DMS53 (cell line): ENCODE data around the gene SCN9A.
"Not testable (repeated sequence)": the region's sequence is repeated elsewhere in the genome, so short reads cannot be mapped to it uniquely, and the experiment has no call there.

Experiments
- DNase-seq: peaks from one replicate; lab custom pipeline; 2025; lab: John Stamatoyannopoulos, UW

The SCN9A gene

DNA sequence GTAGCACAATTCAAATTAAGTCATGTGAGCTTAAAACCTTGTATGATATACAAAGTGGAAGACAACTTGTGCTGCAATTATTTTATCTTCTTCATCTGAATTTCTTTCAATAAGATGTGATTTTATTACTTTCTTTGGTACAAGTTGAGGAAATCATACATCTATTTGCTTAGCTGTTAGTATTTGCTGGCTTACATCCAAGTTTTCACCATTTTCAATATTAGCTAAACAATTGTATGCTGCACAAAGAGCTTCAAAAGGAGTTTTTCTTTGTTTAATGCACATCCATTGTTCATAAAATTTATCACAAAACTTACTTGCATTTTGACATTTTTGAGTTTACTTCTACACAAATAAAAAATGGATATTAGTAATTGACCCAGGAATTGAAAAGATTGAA is 40.9 kb downstream of the SCN9A start:
- peak; percentile 82 for DNase-seq

DNA sequence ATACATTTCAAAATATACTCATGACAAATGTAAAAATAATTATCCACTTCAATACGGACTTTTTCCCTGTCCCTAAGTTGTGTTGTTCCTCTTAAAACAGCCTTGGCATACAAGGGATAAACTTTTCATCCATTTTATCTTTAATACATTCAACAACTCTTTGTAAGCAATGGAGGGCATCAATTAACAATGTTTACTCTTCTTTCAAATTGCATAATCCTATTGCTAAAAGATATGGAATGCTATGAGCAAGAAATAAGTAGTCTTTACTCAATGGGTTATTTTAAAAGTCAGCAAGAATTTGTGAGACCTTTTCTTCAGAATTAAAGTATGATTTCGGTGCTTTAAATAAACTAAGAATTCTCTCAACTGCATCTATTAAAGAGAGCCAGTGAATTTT is 41.9 kb downstream of the SCN9A start:
- DNase-seq = no peak

DNA sequence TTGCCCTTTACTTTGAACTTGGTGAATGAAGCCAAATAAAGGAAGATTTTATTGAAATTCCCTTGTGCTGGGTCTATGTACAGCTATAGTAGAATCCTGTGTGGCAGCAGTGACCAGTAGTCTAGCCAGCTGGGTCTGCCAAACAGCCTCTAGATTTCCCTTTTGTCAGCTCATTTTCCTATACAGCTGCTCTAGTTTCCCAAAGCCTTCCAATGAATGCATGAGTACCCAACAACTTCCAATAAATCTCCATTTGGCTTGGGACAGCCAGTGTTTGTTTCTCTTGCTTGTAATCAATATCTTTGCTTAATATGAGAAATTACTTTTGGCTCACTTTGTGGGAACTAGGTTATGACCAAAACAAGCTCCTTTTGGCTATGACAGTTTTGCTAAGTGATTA is 43.6 kb downstream of the SCN9A start:
- DNase-seq = peak; percentile 23

DNA sequence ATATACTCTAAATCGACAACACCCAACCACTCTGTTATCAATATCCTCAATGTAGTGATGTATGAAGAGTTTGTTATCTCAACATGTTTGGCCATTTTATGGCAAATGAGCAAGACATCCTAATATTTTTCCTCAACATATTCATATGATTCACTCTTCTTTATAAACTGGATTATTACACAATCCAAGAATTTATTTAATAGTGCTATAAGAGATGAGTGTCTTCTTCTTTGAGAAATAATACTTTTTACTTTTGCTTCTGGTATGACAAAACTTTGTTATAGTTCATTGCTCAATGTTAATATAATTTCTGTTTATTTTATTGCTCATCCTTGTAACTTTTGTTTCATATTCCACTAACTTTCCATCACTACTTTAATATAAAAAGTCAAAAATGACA is 44.3 kb downstream of the SCN9A start:
- DNase-seq = no peak

DNA sequence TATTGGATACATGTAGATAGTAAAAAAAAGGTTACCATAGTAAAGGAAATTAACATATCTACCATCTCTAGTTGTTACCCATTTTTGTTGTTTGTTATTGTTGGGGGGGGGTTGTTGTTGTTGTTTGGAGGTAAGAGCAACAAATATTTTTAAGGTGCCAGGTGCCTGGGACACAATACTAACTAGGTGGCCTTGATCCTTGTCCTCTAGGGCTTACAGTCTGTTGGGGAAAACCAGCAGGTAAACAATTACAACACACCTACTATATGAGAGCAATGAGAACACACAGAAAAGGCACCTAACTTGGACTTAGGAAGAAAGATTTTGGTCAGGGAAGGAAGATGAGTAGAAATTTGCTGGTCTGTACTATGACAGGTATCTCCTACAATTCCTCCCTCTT is 46.3 kb downstream of the SCN9A start:
- no peak for DNase-seq

DNA sequence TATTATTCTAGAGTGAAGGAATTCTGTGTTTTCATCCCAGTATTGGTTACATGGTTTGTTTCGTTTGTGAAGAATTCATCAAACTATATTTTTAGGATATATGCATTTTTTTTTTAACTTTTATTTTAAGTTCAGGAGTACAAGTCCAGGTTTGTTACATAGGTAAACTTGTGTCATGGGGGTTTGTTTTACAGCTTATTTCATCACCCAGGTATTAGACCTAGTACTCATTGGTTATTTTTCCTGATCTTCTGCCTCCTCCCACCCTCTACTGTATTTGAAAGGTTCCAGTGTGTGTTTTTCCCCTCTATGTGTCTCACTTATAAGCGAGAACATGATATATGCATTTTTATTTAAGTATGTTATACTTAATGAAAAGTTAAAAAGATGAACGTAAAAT is 47.6 kb downstream of the SCN9A start:
- no peak for DNase-seq

DNA sequence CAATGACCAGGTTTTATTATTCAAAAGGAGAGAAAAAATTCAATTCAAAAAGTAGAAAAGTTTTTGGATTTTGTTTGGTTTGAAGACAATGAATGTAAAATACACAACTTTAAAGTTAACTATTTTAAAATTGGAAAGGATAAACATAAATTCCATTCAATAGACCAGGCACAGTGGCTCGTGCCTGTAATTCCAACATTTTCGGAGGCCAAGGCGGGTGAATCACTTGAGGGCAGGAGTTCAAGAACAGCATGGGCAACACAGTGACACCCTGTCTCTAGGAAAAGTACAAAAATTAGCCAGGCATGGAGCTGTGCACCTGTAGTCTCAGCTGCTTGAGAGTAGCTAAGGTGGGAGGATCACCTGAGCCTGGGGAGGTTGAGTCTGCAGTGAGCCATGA is 54.7 kb downstream of the SCN9A start:
- DNase-seq = no peak

DNA sequence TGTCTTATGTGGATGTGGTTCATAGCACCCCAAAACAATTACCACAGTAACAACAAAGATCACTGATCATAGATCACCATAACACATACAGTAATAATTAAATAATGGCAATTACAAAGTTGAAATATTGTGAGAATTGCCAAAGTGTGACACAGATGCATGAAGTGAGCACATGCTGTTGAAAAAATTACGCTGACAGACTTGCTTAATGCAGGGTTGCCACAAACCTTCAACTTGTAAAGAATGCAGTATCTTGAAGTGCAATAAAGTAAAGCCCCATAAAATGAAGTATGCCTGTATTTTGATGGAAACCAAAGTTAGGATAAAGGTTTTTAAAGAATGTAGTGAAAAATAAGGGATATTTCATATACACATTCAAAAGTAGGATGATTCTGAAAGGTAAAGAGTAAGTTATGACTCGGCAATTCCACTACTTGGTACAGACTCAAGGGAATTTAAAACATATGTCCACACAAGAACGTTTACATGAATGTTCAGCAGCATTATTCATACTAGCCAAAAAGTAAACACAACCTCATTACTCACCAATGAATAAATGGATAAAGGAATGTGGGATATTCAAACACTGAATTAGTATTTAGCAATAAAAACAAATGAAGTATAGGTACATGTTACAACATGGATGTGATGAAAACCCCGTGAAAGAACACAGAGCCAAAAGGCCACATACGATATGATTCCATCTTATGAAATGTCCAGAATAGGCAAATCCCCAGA is 61.6 kb downstream of the SCN9A start:
- DNase-seq = peak; percentile 31

DNA sequence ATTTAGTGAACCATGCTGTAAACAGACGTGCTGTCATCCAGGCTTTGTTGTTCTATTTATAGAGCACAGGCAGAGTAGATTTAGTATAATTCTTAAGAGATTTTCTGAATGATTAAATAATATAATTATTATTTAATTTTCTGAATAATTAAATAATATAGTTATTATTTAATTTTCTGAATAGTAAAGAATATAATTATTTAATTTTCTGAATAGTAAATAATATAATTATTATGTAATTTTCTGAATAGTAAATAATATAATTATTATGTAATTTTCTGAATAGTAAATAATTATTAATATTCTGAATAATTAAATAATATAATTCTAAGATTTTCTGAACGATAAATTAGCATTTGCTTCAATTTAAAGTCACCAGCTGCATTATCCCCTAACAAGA is 62.9 kb downstream of the SCN9A start:
- DNase-seq = not testable (repeated sequence)

DNA sequence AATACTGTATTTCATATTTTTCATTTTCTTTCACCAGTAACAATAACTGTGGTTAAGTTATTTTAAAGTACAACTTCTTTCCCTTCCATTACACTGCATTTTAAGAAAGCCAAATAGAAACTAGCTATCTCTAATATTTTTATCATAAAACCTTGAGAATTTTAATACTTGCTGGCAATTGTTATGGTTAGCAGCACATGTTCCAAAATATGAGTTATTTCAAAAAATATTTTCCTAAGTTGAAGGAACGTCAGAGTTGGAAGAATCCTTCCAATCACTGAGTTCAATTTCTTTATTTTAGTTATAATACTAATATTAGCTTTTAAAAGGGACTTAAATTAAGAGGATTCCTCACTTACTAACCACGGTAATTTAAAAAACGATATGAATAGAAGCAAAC is 68.4 kb downstream of the SCN9A start:
- DNase-seq = no peak

DNA sequence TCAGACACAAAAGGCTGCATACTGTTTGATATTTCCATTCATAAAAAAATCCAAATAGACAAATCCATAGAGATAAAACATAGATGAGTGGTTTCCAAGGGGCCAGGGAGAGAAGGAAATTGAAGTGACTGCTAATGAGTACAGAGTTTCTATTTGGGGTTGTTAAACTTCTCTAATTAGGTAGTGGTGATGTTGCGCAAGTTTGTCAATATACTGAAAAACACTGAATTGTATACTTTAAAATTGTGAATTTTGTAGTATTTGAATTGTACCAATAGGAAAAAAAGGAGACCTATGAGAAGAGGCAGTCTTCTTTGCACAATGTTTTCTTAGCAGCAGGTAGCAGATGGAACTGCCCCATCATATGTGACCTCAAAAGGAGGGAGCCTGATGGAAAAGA is 71.1 kb downstream of the SCN9A start:
- no peak for DNase-seq

DNA sequence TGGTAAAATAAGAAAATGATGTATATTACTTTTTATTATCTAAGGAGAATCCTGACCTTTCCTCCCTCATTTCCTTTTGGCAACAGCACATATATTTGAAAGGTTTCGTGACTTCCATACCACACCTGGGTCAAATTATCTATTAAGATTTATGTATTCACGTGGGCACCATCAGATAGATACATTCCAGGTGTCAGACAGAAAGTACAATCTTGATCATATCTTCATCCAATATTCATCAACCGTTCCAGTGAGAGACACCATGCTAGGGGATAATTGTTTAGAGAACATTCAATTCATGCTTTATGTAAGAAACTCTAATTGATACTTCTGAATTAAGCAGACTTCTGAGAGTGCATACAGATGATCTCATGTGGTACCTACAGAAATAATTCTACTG is 73.7 kb downstream of the SCN9A start:
- DNase-seq = no peak

DNA sequence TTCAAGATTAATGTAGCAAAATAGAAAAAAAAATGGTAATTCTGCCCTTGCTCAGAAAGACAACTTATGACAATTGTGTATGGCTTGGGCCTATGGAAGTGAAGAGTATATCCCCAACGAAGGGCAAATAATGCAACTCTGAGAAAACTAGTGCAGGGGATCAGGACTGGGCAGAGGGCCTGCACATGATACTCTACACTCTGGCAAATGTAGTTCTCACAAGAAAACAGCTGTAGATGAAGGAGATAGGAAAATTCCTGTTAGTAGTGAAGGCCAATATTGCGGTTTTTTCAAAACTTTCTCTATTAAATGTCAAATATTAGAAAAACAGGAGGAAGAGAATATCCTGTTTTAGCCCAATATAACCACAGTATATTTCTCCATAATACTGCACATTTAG is 77.8 kb downstream of the SCN9A start:
- DNase-seq = no peak

DNA sequence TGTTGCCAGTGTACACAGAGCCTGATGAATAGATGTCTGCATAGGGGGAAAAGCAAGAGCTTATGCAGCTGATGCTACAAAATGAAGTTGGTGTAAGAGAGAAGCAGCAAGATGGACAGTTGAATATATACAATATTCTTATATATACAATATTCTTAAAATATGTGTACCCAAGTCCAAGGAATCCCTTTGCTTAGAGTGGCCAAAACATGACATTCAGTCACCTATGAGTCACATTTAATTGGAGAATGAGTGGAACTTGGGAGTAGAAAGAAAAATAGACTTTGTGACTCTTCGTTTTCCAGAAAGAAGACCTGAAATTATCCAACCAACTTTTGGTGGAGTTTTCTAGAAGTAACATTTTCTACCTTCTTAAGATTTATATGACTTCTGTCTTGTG is 81.8 kb downstream of the SCN9A start:
- DNase-seq = no peak

DNA sequence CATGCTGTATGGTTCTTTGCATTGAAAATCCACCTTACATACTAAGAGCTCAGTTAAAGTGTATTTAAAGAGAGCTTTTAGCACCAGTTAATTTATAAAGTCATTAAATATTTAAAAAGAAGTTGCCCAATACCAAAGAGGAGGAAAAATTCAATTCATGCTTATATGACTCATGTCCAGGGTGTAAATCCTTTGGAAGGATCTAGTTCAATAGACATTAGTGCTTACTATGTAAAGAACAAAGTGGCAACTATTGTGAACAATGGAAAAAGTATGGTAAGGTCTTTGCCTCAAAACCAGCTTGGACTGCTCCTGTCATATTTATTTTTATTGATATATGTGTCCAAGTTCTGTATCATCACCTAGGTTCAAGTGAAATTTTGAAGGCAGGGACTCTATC is 90.5 kb downstream of the SCN9A start:
- no peak for DNase-seq

DNA sequence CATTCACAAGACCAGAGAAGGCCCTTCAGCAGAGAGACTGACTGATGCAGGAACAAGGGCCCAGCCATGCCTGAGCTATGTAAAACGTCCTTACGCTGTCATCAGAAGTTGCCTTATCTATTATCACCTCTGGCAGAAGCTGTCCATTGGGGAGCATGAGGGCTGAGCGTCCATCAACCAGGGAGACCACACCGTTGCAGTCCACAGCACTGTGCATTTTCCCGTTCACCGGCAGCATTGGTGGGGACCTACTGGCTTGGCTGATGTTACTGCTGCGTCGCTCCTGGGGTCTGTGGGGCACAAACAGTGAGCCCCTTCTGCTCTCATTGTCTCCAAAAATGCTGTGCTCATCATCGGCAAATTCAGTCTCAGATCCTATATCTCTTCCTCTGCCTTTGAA is 91.4 kb downstream of the SCN9A start:
- no peak for DNase-seq

DNA sequence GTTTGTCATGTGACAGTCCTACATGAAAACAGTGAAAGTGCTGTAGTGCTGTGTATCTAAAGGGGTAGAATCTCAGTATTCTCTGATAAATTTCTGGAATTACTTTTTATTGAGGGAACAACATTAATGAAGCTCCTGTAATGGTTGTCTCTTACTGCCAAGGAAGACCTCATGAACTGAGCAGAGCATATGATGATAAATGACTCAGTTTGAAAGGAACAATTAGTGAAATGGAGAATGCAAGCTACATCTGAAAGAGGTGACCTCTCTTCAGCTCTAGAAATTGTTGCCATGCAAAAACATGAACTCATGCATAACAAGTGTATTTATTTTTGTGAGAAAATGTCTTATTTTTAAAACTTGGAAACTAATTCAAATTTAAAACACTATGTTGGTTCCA is 93.6 kb downstream of the SCN9A start:
- DNase-seq = no peak

DNA sequence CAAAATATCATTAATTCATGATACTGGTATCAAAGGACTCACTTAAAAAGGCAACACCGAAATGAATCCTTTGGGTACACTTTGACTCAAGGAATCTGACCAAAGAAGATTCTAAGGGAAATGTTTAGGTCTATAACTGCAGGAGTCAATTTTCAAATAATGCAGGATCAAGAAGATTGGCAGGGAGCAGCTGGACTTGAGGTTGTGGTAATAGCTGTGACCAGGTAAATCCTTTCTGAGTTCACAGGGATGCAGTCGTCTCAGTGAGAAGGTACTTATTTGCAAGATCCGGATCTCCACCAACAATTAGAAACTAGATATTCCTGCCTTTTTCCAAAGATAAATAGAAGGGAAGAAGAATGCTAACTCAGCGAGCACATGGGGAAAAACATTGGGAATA is 96.9 kb downstream of the SCN9A start:
- DNase-seq = no peak

DNA sequence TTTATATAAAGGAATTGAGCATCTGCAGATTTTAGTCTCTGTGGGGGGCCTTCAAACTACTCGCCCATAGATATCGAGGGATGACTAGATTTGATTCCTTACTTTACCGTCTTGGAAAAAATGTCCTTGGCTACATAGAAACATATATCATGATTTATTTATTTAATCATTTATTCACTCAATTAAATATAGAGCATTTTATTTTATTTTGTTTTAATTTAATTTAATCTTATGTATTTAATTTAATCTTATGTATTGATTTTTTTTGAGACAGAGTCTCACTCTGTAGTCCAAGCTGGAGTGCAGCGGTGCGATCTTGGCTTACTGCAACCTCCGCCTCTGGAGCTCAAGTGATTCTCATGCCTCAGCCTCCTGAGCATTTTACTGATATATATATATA is 105.4 kb downstream of the SCN9A start:
- no peak for DNase-seq

DNA sequence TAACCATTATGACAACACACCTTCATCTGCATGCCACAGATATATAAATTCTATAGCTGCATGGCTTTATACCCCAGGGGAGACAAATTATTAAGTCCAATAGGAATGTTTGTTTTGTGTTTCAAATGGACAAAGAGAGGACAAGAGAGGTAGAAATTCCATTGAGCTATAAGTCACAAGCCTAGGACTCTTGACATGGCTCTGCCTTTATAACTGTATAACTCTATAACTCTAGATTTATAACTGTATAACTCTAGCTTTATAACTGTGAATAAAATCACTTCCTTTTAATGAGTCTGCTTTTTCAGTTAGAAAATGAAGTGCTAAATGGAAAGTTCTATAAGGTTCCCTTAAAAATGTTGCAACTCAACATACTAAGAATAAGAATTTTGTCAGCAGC is 106.4 kb downstream of the SCN9A start:
- DNase-seq = no peak

DNA sequence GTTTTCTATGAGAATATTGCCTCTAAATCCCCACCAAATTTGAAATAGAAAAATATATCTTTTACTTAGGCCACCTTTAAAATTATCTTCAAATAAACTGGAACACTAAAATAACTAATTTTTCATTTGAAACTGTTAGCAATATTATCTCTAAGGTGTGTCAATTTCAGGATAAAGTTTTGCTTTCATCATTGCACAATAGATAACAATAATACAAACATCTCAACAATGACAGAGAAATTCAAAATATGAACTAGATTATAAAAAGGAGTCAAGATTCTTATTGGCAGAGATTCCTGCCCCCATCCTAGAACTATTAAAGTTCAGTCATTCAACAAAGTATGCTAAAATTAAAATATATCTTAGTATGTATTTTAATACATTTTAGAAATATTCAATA is 117.9 kb downstream of the SCN9A start:
- DNase-seq = no peak

DNA sequence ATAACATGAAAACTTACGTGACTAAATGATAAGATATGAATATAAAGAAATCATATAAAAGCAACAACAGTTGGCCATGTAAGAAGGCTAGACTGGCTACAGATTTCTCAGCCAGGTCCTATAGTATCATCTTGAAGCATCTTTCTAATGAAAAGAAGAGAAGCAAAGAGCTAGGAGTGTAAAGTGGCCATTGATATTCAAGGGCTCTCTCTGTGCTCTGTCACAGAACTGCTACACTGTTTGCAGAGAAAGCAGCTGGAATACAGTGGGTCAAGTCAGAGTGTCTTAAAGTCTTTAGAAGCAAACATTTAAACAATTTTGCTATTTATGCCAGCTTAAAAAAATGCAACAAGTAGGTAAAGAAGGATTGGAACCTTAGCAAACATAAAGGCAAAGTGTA is 118.8 kb downstream of the SCN9A start:
- DNase-seq = no peak

DNA sequence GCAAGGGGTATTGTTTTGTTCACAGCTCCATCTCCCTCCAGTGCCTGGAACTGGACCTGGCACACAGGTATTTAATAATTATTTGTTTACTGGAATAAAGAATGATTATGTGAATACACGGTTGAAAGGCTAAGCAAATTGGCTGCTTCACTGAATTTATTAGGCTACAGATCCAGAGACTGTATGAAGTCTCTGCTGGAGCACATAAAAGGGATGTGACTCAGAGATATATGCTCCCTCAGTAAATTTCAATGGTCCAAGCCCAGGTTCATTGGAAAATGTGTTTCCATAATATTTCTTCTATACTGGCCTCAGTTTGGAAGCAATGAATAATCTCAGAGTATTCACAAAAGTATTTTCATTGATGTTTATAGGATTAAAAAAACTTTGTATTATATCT is 126.4 kb downstream of the SCN9A start:
- DNase-seq = no peak

DNA sequence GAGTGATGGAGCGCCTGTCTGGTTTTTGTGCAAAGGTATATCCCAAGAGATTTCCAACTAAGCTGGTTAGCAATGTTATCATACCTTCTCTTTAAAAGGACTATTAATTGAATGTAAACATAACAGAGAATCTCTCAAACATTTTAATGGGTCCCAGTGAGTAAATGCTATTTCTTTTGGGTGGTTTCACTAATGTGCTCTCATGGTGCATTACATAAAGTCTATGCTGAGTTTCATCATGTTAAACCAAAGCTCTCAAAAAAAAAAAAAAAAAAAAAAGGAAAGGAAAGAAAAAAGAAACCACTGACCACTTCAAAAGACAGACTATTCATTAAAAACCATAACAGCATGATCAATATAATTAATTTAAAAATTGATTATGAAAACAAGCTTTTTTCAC is 128.8 kb downstream of the SCN9A start:
- DNase-seq = no peak

DNA sequence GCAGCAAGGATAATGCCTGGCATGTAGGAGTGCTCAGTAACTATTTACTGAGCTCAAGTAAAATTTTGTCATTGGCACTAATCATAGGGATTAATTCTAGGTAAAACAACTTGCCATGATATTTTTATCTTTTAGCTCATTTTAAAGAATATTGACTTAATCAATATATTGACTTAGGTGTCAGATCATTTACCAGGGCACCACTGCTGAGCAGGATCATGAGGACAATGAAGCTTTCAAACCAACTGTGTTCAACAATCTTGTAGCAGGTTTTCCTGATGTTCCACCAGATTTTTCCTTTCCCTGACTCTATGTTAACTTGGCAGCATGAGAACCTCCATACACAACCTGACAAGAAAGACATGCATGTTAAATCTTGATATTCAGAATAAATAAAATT is 133.4 kb downstream of the SCN9A start:
- no peak for DNase-seq
